HUES6 (cell line): ENCODE results near the gene LFNG.
A peak's percentile ranks its signal among the peaks of the same experiment; 100 is the strongest.

Experiments used
- H3K27ac ChIP-seq: 2 replicates; pipeline ENCODE4 v1.7.0; 2013; ENCODE audit warnings: low read depth, mild to moderate bottlenecking, low read length, inconsistent platforms
- H3K27me3 ChIP-seq: 2 replicates; pipeline ENCODE4 v1.6.1; 2013; ENCODE audit warnings: low read length; ENCODE audit not compliant: control insufficient read depth, insufficient read depth
- H3K36me3 ChIP-seq: 2 replicates; pipeline ENCODE4 v1.6.1; 2013; ENCODE audit warnings: low read length; ENCODE audit not compliant: control insufficient read depth, insufficient read depth
- H3K4me1 ChIP-seq: 2 replicates; pipeline ENCODE4 v1.6.1; 2013; ENCODE audit warnings: low read length; ENCODE audit not compliant: control insufficient read depth, insufficient read depth
- H3K4me3 ChIP-seq: 2 replicates; pipeline ENCODE4 v1.5.1; 2013; ENCODE audit warnings: low read depth, low read length
- H3K9ac ChIP-seq: one replicate; pipeline ENCODE4 v1.6.1; 2013; ENCODE audit warnings: mild to moderate bottlenecking, low read length
- H3K9me3 ChIP-seq: 2 replicates; pipeline ENCODE4 v1.6.1; 2013; ENCODE audit warnings: low read depth, low read length; ENCODE audit not compliant: control insufficient read depth, insufficient read depth

LFNG gene

GRCh38 chr7:2519119-2519930 lies at the start of gene LFNG:
Gene LFNG (plus strand): TSS chr7:2519774. CDS start chr7:2519862, 88 bp downstream.
- Histone ChIP-seq H3K36me3 (no peaks in the 10 kb centered on the region), H3K27ac (no peak within 1 kb of the TSS), H3K9ac (peak within 1 kb of the TSS; percentile 64), H3K27me3 (peaks cover 57% of the 10 kb centered on the region), H3K4me3 (peak within 1 kb of the TSS; percentile 78), H3K9me3 (no peaks in the 10 kb centered on the region), H3K4me1 (peaks cover 69% of the 10 kb centered on the region)

GRCh38 chr7:2470204-2471021 lies 49.2 kb upstream of the LFNG start:
- Histone ChIP-seq H3K27ac (no peak overlapping the region), H3K4me3 (no peak overlapping the region), H3K9ac (no peak overlapping the region), H3K9me3 (no peaks in the 10 kb centered on the region), H3K4me1 (peaks cover 28% of the 10 kb centered on the region), H3K27me3 (no peaks in the 10 kb centered on the region), H3K36me3 (no peaks in the 10 kb centered on the region)

- H3K9me3 ChIP-seq, result no peaks in the 10 kb centered on the region
- no peak overlapping the region for H3K9ac ChIP-seq
- H3K36me3 ChIP-seq, result no peaks in the 10 kb centered on the region
- peaks cover 23% of the 10 kb centered on the region for H3K4me1 ChIP-seq
- H3K27ac ChIP-seq, result peak overlapping the region; percentile 24; the same call in 1 of the 2 replicates
- no peak overlapping the region for H3K4me3 ChIP-seq
- H3K27me3 ChIP-seq, result no peaks in the 10 kb centered on the region
Observed at GRCh38 chr7:2471022-2471329, 48.6 kb upstream of the LFNG start.

GRCh38 chr7:2471396-2471795 lies 48.2 kb upstream of the LFNG start:
- no peaks in the 10 kb centered on the region for H3K9me3 ChIP-seq
- H3K9ac ChIP-seq, result no peak overlapping the region
- H3K27me3 ChIP-seq, result no peaks in the 10 kb centered on the region
- H3K4me3 ChIP-seq, result no peak overlapping the region
- H3K27ac ChIP-seq, result peak overlapping the region; percentile 24; the same call in 1 of the 2 replicates
- no peaks in the 10 kb centered on the region for H3K36me3 ChIP-seq
- peaks cover 21% of the 10 kb centered on the region for H3K4me1 ChIP-seq

GRCh38 chr7:2472739-2473138 lies 46.8 kb upstream of the LFNG start:
- Histone ChIP-seq H3K27me3 (no peaks in the 10 kb centered on the region), H3K36me3 (no peaks in the 10 kb centered on the region), H3K4me3 (no peak overlapping the region), H3K27ac (no peak overlapping the region), H3K9ac (no peak overlapping the region), H3K4me1 (peaks cover 31% of the 10 kb centered on the region), H3K9me3 (no peaks in the 10 kb centered on the region)

GRCh38 chr7:2473496-2474180 lies 45.9 kb upstream of the LFNG start:
- H3K27me3 ChIP-seq, result no peaks in the 10 kb centered on the region
- no peaks in the 10 kb centered on the region for H3K36me3 ChIP-seq
- no peaks in the 10 kb centered on the region for H3K9me3 ChIP-seq
- peaks cover 34% of the 10 kb centered on the region for H3K4me1 ChIP-seq
- H3K4me3 ChIP-seq, result no peak overlapping the region
- no peak overlapping the region for H3K9ac ChIP-seq
- H3K27ac ChIP-seq, result no peak overlapping the region

GRCh38 chr7:2474224-2474623 lies 45.4 kb upstream of the LFNG start:
- Histone ChIP-seq H3K4me1 (peaks cover 35% of the 10 kb centered on the region), H3K9ac (no peak overlapping the region), H3K4me3 (no peak overlapping the region), H3K27me3 (no peaks in the 10 kb centered on the region), H3K9me3 (no peaks in the 10 kb centered on the region), H3K27ac (no peak overlapping the region), H3K36me3 (no peaks in the 10 kb centered on the region)

GRCh38 chr7:2474813-2475677 lies 44.5 kb upstream of the LFNG start:
- no peaks in the 10 kb centered on the region for H3K27me3 ChIP-seq
- H3K4me1 ChIP-seq, result peaks cover 31% of the 10 kb centered on the region

GRCh38 chr7:2475678-2476015 lies 43.9 kb upstream of the LFNG start:
- no peaks in the 10 kb centered on the region for H3K27me3 ChIP-seq

More at GRCh38 chr7:2474813-2475677, 44.5 kb upstream of the LFNG start:
- H3K4me3 ChIP-seq, result no peak overlapping the region
- H3K9me3 ChIP-seq, result no peaks in the 10 kb centered on the region
- no peak overlapping the region for H3K9ac ChIP-seq
- H3K27ac ChIP-seq, result no peak overlapping the region
- no peaks in the 10 kb centered on the region for H3K36me3 ChIP-seq

GRCh38 chr7:2476298-2476697 lies 43.3 kb upstream of the LFNG start, which contains the start of gene GRIFIN:
Gene GRIFIN (minus strand): TSS chr7:2476398. CDS start chr7:2476383, 15 bp downstream.
- Histone ChIP-seq H3K27me3 (no peaks in the 10 kb centered on the region), H3K4me1 (peaks cover 23% of the 10 kb centered on the region), H3K36me3 (no peaks in the 10 kb centered on the region), H3K9ac (no peak within 1 kb of the TSS), H3K9me3 (no peaks in the 10 kb centered on the region), H3K4me3 (no peak within 1 kb of the TSS), H3K27ac (no peak within 1 kb of the TSS)

More at GRCh38 chr7:2475678-2476015, 43.9 kb upstream of the LFNG start:
- Histone ChIP-seq H3K4me1 (peaks cover 27% of the 10 kb centered on the region), H3K27ac (no peak overlapping the region), H3K36me3 (no peaks in the 10 kb centered on the region), H3K9me3 (no peaks in the 10 kb centered on the region), H3K9ac (no peak overlapping the region), H3K4me3 (no peak overlapping the region)
